Hepatic stellate cell (primary cell): ENCODE data around the gene LRRC4.

ENCODE experiments used
- DNase-seq: peaks from one replicate; pipeline ENCODE4 v3.0.0; 2011; ENCODE audit warnings: low spot score

Gene LRRC4

GRCh38 chr7:128059143-128059988 is 28.1 kb upstream of the LRRC4 start:
- no peak for DNase-seq

GRCh38 chr7:128057909-128058308 is 26.7 kb upstream of the LRRC4 start:
- no peak for DNase-seq

- peak; percentile 79 for DNase-seq
Observed at GRCh38 chr7:128056901-128057300, 25.7 kb upstream of the LRRC4 start.

- no peak for DNase-seq
Observed at GRCh38 chr7:128055637-128056036, 24.4 kb upstream of the LRRC4 start.

- DNase-seq = no peak
Observed at GRCh38 chr7:128054511-128054910, 23.3 kb upstream of the LRRC4 start.

GRCh38 chr7:128053991-128054390 is 22.8 kb upstream of the LRRC4 start:
- no peak for DNase-seq

GRCh38 chr7:128053023-128053422 is 21.8 kb upstream of the LRRC4 start:
- DNase-seq = no peak

GRCh38 chr7:128052404-128052803 is 21.2 kb upstream of the LRRC4 start:
- no peak for DNase-seq

GRCh38 chr7:128045766-128046165 is 14.5 kb upstream of the LRRC4 start:
- DNase-seq = no peak

GRCh38 chr7:128045158-128045557 is 13.9 kb upstream of the LRRC4 start:
- DNase-seq = no peak

- no peak for DNase-seq
Observed at GRCh38 chr7:128044064-128044463, 12.8 kb upstream of the LRRC4 start.

GRCh38 chr7:128042012-128042411 is 10.8 kb upstream of the LRRC4 start:
- DNase-seq = no peak

GRCh38 chr7:128041203-128041602 is 10.0 kb upstream of the LRRC4 start:
- DNase-seq = no peak

GRCh38 chr7:128040205-128040604 is 9.0 kb upstream of the LRRC4 start:
- DNase-seq = no peak

- DNase-seq = no peak
Observed at GRCh38 chr7:128039544-128039953, 8.3 kb upstream of the LRRC4 start.

- DNase-seq = no peak
Observed at GRCh38 chr7:128037880-128038619, 6.8 kb upstream of the LRRC4 start.

GRCh38 chr7:128037081-128037480 is 5.8 kb upstream of the LRRC4 start:
- DNase-seq = no peak

GRCh38 chr7:128036226-128036940 is 5.1 kb upstream of the LRRC4 start:
- DNase-seq = no peak

- peak; percentile 42 for DNase-seq
Observed at GRCh38 chr7:128035712-128036111, 4.5 kb upstream of the LRRC4 start.

- DNase-seq = no peak
Observed at GRCh38 chr7:128034825-128035224, 3.6 kb upstream of the LRRC4 start.

GRCh38 chr7:128033246-128033645 is 2.0 kb upstream of the LRRC4 start:
- DNase-seq = no peak

- peak; percentile 47 for DNase-seq
Observed at GRCh38 chr7:128032605-128033235, 1.5 kb upstream of the LRRC4 start.
